Esophagus muscularis mucosa (tissue), 4 donors: ENCODE data around the gene SESTD1. TPM values are rescaled to one million over a fixed set of nuclear protein-coding genes. Genes with fewer than 3 reads are reported as not detected.

ENCODE experiments used
- DNase-seq: peaks from one replicate; pipeline ENCODE4 v3.0.0-alpha.2; 2017; ENCODE audit errors: extremely low spot score
- H3K27ac ChIP-seq, 4 donors: fragments of 200-600 bp; sonication (generic); replicated peaks in 1 of 4; 1 replicate in 3 of 4; 2 replicates in 1 of 4; pipeline ENCODE4 v1.5.1; 2016 to 2019; ENCODE audit warnings: mild to moderate bottlenecking in 1 of 4
- H3K27me3 ChIP-seq, 4 donors: fragments of 200-600 bp; sonication (generic); one replicate each; pipeline versions ENCODE4 v1.5.1 to v1.6.0; 2016 to 2019
- H3K36me3 ChIP-seq, 4 donors: fragments of 200-600 bp; sonication (generic); one replicate each; pipeline ENCODE4 v1.5.1; 2016 to 2019
- H3K4me1 ChIP-seq, 4 donors: fragments of 200-600 bp; sonication (generic); one replicate each; pipeline ENCODE4 v1.5.1; 2016 to 2019
- H3K4me3 ChIP-seq, 4 donors: fragments of 200-600 bp; sonication (generic); 1 replicate in 2 of 4; 2 replicates in 2 of 4; pipeline ENCODE4 v1.5.1; 2016 to 2019; ENCODE audit warnings: mild to moderate bottlenecking in 4 of 4, moderate library complexity in 1 of 4
- H3K9me3 ChIP-seq, 4 donors: fragments of 200-600 bp; sonication (generic); 1 replicate in 3 of 4; 2 replicates in 1 of 4; pipeline ENCODE4 v1.5.1; 2016 to 2019
- EP300 ChIP-seq: sonication (generic); formaldehyde crosslinking; IDR thresholded peaks from one replicate; pipeline ENCODE4 v1.6.1; 2017; ENCODE audit warnings: antibody characterized with exemption
- POLR2A ChIP-seq: fragments of 450-650 bp; IDR thresholded peaks from one replicate; pipeline ENCODE4 v1.6.1; 2017; ENCODE audit warnings: antibody characterized with exemption, moderate library complexity, mild to moderate bottlenecking, low read depth
- POLR2AphosphoS5 ChIP-seq, 2 donors: sonication (generic); formaldehyde crosslinking; IDR thresholded peaks; one replicate each; pipeline ENCODE4 v1.6.1; 2017; ENCODE audit warnings: antibody characterized with exemption in 2 of 2
- WGBS: methylation state at CpG from one replicate; pipeline ENCODE4 v1.1.5; 2018; 5-methylcytosine and 5-hydroxymethylcytosine counted together
- intact Hi-C: fragments of 100-400 bp; cut with DNase I; formaldehyde crosslinking; loops from one replicate; pipeline ENCODE4 v1.15.1; 2023
- total RNA-seq, 4 donors: library from RNA; depleted of rRNA; stranded (reverse); fragments of >200 nt; gene quantifications; one replicate each; pipeline versions ENCODE4 v1.1.0 to v1.2.1, GENCODE V29; 2016
- TF ChIP-seq, protein P1 (sequence below), 3 experiments: fragments of 200-600 bp in 2 of 3; fragments of 450-650 bp in 1 of 3; sonication (generic) in 2 of 3; IDR thresholded peaks; one replicate each; pipeline ENCODE4 v1.5.1; 2017 to 2019; ENCODE audit warnings: antibody characterized with exemption in 3 of 3, mild to moderate bottlenecking in 2 of 3, moderate library complexity in 1 of 3

SESTD1 gene
- total RNA-seq, 4 donors from 2014 or later, result 48.9 to 57.3 (median 53.3) TPM

DNA sequence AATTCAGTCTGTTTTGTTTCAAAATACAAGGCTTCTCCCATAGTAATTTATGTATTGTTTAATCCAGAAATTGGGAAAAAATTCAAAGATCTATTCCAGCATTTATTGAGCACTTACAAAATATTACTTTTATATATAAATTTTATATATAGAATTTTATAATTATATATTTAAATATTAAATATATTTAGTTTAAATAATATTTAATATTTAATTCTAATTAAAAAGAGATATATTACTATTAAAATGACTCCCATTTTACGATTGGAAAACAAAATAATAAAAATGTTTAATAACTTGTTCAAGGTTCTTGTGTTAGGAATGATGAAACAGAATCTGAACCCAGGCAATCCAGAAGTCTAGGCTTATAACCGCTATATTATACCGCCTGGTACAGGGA lies 40.5 kb upstream of the SESTD1 start:
- Histone ChIP-seq H3K4me1 (no peaks in the 10 kb centered on the region), H3K27ac (no peak overlapping the region), H3K9me3 (no peaks in the 10 kb centered on the region), H3K4me3 (no peak overlapping the region), H3K27me3 (no peaks in the 10 kb centered on the region), H3K36me3 (no peaks in the 10 kb centered on the region)
- TF ChIP-seq POLR2A (no peak), EP300 (no peak), POLR2AphosphoS5 (IDR thresholded peaks at IDR 0.05) (no peak)
- TF ChIP-seq, protein P1, sequence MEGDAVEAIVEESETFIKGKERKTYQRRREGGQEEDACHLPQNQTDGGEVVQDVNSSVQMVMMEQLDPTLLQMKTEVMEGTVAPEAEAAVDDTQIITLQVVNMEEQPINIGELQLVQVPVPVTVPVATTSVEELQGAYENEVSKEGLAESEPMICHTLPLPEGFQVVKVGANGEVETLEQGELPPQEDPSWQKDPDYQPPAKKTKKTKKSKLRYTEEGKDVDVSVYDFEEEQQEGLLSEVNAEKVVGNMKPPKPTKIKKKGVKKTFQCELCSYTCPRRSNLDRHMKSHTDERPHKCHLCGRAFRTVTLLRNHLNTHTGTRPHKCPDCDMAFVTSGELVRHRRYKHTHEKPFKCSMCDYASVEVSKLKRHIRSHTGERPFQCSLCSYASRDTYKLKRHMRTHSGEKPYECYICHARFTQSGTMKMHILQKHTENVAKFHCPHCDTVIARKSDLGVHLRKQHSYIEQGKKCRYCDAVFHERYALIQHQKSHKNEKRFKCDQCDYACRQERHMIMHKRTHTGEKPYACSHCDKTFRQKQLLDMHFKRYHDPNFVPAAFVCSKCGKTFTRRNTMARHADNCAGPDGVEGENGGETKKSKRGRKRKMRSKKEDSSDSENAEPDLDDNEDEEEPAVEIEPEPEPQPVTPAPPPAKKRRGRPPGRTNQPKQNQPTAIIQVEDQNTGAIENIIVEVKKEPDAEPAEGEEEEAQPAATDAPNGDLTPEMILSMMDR (IDR thresholded peaks at IDR 0.05), result no peak
- intact Hi-C loops, result no loop called here
- DNase-seq, result no peak
- WGBS, result 90% methylated on average over 3 of the region's 3 CpGs

DNA sequence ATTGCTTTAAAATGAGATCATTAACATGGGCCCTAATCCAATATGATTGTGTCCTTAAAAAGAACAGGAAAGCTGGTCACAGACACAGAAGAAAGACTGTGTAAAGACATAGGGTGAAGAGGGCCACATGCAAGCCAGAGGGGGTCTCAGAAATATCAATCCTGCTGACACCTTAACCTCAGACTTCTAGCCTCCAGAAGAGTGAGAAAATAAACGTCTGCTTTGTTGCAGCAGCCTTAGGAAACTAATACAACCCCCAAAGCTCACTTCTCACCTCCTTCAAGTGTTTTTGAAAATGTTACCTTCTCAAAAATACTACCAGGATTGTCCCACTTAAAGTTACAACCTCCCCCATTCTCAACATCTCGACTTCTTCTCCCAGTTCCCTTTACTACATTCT lies 39.8 kb upstream of the SESTD1 start:
- intact Hi-C loops, result no loop called here
- TF ChIP-seq, protein P1 (IDR thresholded peaks at IDR 0.05), result no peak
- no peak for TF ChIP-seq EP300
- TF ChIP-seq POLR2AphosphoS5 (IDR thresholded peaks at IDR 0.05), result no peak
- TF ChIP-seq POLR2A, result no peak
- Histone ChIP-seq H3K27me3 (no peaks in the 10 kb centered on the region), H3K4me1 (no peaks in the 10 kb centered on the region), H3K36me3 (no peaks in the 10 kb centered on the region), H3K9me3 (no peaks in the 10 kb centered on the region), H3K27ac (no peak overlapping the region), H3K4me3 (no peak overlapping the region)
- WGBS, result 76% methylated on average over 2 of the region's 2 CpGs
- no peak for DNase-seq

DNA sequence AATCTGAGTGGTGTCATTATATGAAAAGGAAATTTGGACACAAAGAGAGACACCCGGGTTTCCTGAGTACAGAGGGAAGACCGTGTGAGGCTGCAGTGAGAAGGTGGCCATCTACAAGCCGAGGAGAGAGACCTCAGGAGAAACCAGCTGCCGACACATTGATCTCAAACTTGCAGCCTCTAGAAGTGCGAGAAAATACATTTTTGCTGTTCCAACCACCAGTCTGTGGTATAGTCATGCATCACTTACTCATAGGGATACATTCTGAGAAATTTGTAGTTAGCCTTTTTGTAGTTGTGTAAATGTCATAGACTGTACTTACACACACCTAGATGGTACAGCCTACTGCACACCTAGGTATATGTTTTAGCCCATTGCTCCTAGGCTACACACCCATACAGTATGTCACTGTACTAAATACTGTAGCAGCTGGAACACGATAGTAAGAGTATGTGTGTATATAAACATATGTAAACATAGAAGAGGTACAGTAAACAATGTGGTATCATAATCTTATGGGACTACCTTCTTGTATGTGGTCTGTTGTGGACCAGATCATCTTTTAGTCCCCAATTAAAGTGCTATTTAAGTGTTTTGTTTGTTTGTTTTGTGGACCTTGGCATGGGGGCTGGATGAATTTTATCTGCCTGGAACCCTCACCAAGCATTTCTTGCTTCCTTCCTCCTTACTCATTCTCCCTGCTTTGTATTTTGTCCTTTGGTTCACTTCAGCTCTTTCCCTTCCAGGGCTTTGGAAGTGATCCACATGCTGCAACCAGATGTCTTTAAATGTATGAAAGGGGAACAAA lies 38.3 kb upstream of the SESTD1 start:
- 79% methylated on average over 6 of the region's 6 CpGs for WGBS
- H3K4me3 ChIP-seq, result no peak overlapping the region
- H3K9me3 ChIP-seq, result no peaks in the 10 kb centered on the region
- intact Hi-C loops, result no loop called here
- TF ChIP-seq, protein P1 (IDR thresholded peaks at IDR 0.05), result no peak
- TF ChIP-seq POLR2A, result no peak
- no peak overlapping the region for H3K27ac ChIP-seq
- DNase-seq, result no peak
- H3K36me3 ChIP-seq, result no peaks in the 10 kb centered on the region
- H3K27me3 ChIP-seq, result no peaks in the 10 kb centered on the region
- H3K4me1 ChIP-seq, result no peaks in the 10 kb centered on the region

DNA sequence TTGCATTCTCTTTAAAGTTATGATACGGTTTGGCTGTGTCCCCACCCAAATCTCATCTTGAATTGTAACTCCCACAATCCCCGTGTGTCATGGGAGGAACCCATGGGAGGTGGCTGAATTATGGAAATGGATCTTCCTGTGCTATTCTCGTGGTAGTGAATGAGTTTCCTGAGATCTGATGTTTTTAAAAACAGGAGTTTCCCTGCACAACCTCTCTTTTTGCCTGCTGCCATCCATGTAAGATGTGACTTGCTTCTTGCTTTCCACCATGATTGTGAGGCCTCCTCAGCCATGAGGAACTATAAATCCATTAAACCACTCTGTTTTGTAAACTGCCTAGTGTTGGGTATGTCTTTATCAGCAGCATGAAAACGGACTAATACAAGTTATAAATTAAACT lies 37.5 kb upstream of the SESTD1 start:
- H3K36me3 ChIP-seq, result no peaks in the 10 kb centered on the region
- TF ChIP-seq POLR2A (no peak), POLR2AphosphoS5 (IDR thresholded peaks at IDR 0.05) (no peak), EP300 (no peak)
- TF ChIP-seq, protein P1 (IDR thresholded peaks at IDR 0.05), result no peak
- no peaks in the 10 kb centered on the region for H3K4me1 ChIP-seq
- intact Hi-C loops, result no loop called here
- 87% methylated on average over 4 of the region's 4 CpGs for WGBS
- H3K27me3 ChIP-seq, result no peaks in the 10 kb centered on the region
- no peak for DNase-seq
- no peak overlapping the region for H3K4me3 ChIP-seq
- no peak overlapping the region for H3K27ac ChIP-seq
- no peaks in the 10 kb centered on the region for H3K9me3 ChIP-seq

DNA sequence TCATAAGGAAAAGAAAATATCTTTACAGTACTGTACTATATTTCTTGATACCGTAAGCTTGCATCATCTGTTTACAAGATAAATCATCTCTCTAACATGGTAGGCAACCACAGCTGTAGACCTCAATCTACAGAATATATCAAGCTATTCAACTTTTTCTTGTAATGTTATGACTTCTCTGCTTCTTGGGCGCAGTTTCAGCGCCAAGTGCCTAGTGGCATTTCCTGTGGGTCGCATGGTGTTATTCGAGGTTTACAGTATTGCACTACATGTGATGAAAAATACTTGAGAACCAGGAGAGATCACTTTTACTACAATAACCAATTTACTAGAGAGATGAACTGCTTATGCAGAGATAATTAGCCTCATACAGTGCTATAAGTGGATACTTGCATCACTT lies 34.0 kb upstream of the SESTD1 start:
- H3K4me3 ChIP-seq, result no peak overlapping the region
- H3K27me3 ChIP-seq, result no peaks in the 10 kb centered on the region
- no peak for DNase-seq
- H3K36me3 ChIP-seq, result no peaks in the 10 kb centered on the region
- TF ChIP-seq, protein P1 (IDR thresholded peaks at IDR 0.05), result no peak
- TF ChIP-seq POLR2A (no peak), POLR2AphosphoS5 (IDR thresholded peaks at IDR 0.05) (no peak), EP300 (no peak)
- no peaks in the 10 kb centered on the region for H3K9me3 ChIP-seq
- WGBS, result 95% methylated on average over 5 of the region's 5 CpGs
- intact Hi-C loops, result no loop called here
- no peaks in the 10 kb centered on the region for H3K4me1 ChIP-seq
- H3K27ac ChIP-seq, result no peak overlapping the region
